Gastrocnemius medialis (tissue), 4 donors: Measurements from ENCODE around the gene ABCB10. TPM values are rescaled to one million over a fixed set of nuclear protein-coding genes. Genes with fewer than 3 reads are reported as not detected.

Experiments used
- ATAC-seq, 2 donors: fragments of 150-250 bp; one replicate each; pipeline ENCODE4 v1.9.1; 2016
- DNase-seq, 2 donors: peaks; one replicate each; pipeline ENCODE4 v3.0.0-alpha.2; 2019
- H3K27ac ChIP-seq, 4 donors: fragments of 200-600 bp; sonication (generic); 1 replicate in 1 of 4; 2 replicates in 3 of 4; pipeline ENCODE4 v1.5.1; 2016 to 2018; ENCODE audit warnings: mild to moderate bottlenecking in 2 of 4, moderate library complexity in 1 of 4
- H3K27me3 ChIP-seq, 3 donors: fragments of 200-600 bp; sonication (generic) in 2 of 3; 1 replicate in 1 of 3; 2 replicates in 2 of 3; pipeline versions ENCODE4 v1.5.1 to v1.6.0; 2016 to 2019; ENCODE audit warnings: mild to moderate bottlenecking in 1 of 3, moderate library complexity in 1 of 3
- H3K36me3 ChIP-seq, 2 donors: fragments of 200-600 bp; sonication (generic) in 1 of 2; one replicate each; pipeline ENCODE4 v1.5.1; 2017 to 2018
- H3K4me1 ChIP-seq, 2 donors: fragments of 200-600 bp; sonication (generic) in 1 of 2; one replicate each; pipeline ENCODE4 v1.5.1; 2016 to 2017; ENCODE audit warnings: mild to moderate bottlenecking in 2 of 2
- H3K4me3 ChIP-seq, 4 donors: fragments of 200-600 bp; sonication (generic) in 3 of 4; 1 replicate in 1 of 4; 2 replicates in 3 of 4; pipeline ENCODE4 v1.5.1; 2016 to 2019; ENCODE audit warnings: mild to moderate bottlenecking in 2 of 4
- H3K9me3 ChIP-seq, 3 donors: fragments of 200-600 bp; sonication (generic) in 2 of 3; 1 replicate in 1 of 3; 2 replicates in 2 of 3; pipeline ENCODE4 v1.5.1; 2016 to 2019
- POLR2A ChIP-seq, 2 donors: fragments of 450-650 bp; IDR thresholded peaks; one replicate each; pipeline ENCODE4 v1.6.1; 2017; ENCODE audit warnings: antibody characterized with exemption in 2 of 2, mild to moderate bottlenecking in 2 of 2, moderate library complexity in 2 of 2
- in situ Hi-C, 4 donors: fragments of 200-750 bp; cut with MboI; loops; one replicate each; pipeline versions ENCODE4 v1.15.0 to v1.8.0; 2017; ENCODE audit warnings: low sequenced_read_pairs in 4 of 4
- intact Hi-C: fragments of 100-400 bp; cut with DNase I; formaldehyde crosslinking; loops from one replicate; pipeline ENCODE4 v1.15.1; 2023; ENCODE audit warnings: low total_unique reads
- total RNA-seq, 4 donors: library from RNA; depleted of rRNA; stranded (reverse); fragments of >200 nt; gene quantifications; one replicate each; pipeline versions ENCODE4 v1.1.0 to v1.2.3, GENCODE V29; 2016
- TF ChIP-seq, protein P1 (sequence below), 5 experiments: fragments of 450-650 bp in 3 of 5; fragments of 200-600 bp in 2 of 5; sonication (generic) in 2 of 5; IDR thresholded peaks in 4 of 5; conservative IDR thresholded peaks in 1 of 5; 1 replicate in 4 of 5; 2 replicates in 1 of 5; pipeline ENCODE4 v1.5.1; 2016 to 2019; ENCODE audit warnings: antibody characterized with exemption in 5 of 5, mild to moderate bottlenecking in 3 of 5, moderate library complexity in 3 of 5

ABCB10 gene
- total RNA-seq, 4 donors from 2014 or later, result 14.5 to 29.9 (median 19.3) TPM

DNA sequence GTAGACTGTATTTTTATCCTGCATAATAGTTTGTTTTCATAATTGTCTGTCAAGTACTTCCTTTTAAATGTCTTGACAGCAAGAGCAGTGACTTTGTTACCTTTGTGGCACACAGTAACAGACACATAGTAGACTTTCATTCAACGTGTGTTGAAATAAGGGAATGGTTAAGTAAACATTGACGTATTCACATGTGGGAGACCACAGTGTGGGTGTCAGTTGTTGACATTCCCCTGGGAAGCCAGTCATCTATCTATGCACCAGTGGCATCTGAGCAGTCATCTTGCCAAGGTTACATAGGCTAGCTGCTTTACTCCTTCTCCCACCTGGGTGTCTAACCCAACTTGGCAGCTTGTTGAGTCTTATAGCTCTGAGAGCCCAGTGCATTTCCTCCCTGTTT, 48.9 kb downstream of the ABCB10 start:
- TF ChIP-seq, protein P1, sequence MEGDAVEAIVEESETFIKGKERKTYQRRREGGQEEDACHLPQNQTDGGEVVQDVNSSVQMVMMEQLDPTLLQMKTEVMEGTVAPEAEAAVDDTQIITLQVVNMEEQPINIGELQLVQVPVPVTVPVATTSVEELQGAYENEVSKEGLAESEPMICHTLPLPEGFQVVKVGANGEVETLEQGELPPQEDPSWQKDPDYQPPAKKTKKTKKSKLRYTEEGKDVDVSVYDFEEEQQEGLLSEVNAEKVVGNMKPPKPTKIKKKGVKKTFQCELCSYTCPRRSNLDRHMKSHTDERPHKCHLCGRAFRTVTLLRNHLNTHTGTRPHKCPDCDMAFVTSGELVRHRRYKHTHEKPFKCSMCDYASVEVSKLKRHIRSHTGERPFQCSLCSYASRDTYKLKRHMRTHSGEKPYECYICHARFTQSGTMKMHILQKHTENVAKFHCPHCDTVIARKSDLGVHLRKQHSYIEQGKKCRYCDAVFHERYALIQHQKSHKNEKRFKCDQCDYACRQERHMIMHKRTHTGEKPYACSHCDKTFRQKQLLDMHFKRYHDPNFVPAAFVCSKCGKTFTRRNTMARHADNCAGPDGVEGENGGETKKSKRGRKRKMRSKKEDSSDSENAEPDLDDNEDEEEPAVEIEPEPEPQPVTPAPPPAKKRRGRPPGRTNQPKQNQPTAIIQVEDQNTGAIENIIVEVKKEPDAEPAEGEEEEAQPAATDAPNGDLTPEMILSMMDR (IDR thresholded peaks at IDR 0.05 in 4 of 5, conservative IDR thresholded peaks at IDR 0.05 in 1 of 5), result no peak
- TF ChIP-seq POLR2A (IDR thresholded peaks at IDR 0.05), result no peak
- in situ Hi-C loops (loop anchor here in 1 of 4 donors (10.0 kb wide), 1 partner anchor 245 kb away; no protein-coding TSS in a partner anchor), intact Hi-C loops (no loop called here)

DNA sequence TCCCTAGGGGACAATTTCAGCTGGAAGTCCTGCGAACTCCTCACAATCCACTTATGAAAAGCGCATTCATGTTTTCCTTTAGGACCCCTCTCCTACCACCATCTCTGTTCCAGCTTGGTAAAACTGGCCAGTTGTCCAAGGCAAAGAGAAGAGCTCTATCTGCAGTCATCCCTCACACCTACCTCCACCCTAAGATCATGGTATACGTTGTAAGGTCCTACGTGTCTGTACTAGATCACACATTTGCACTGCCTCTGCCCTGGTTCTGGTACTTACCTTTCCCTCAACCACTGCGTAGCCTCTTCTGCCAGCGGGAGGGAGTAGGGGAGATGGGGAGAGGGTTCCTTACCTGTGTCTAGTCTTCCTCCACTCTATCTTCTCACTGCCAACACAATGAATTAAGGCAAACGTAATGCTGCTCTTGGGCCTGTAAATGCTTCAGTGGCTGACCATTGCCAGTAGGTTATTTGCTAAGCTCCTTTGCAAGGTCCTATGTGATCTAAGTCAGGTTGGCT, 49.6 kb downstream of the ABCB10 start:
- no peak for DNase-seq
- Histone ChIP-seq H3K27me3 (no peaks in the 10 kb centered on the region), H3K4me3 (peak overlapping the region; percentile 82 to 91 (median 89)), H3K27ac (peak overlapping the region; percentile 88 to 96 (median 94)), H3K36me3 (no peaks in the 10 kb centered on the region), H3K9me3 (no peaks in the 10 kb centered on the region), H3K4me1 (peaks cover 18 to 21% of the 10 kb centered on the region in 2 donors)
- peak in 1 of 2 donors; percentile 11 for ATAC-seq
- in situ Hi-C loops, result loop anchor here in 1 of 4 donors (10.0 kb wide), 1 partner anchor 244 kb away; no protein-coding TSS in a partner anchor
- TF ChIP-seq, protein P1 (IDR thresholded peaks at IDR 0.05 in 4 of 5, conservative IDR thresholded peaks at IDR 0.05 in 1 of 5), result no peak
- TF ChIP-seq POLR2A (IDR thresholded peaks at IDR 0.05), result no peak
- intact Hi-C loops, result loop anchor here (1.0 kb wide), 2 partner anchors 49 to 238 kb away; partner anchors contain the start of genes ABCB10 and RAB4A

More for the DNA sequence above, 48.9 kb downstream of the ABCB10 start:
- no peak overlapping the region for H3K27ac ChIP-seq
- no peaks in the 10 kb centered on the region for H3K36me3 ChIP-seq
- ATAC-seq (no peak), DNase-seq (no peak)
- H3K4me1 ChIP-seq, result peaks cover 18 to 21% of the 10 kb centered on the region in 2 donors
- no peaks in the 10 kb centered on the region for H3K9me3 ChIP-seq
- no peaks in the 10 kb centered on the region for H3K27me3 ChIP-seq
- H3K4me3 ChIP-seq, result no peak overlapping the region

DNA sequence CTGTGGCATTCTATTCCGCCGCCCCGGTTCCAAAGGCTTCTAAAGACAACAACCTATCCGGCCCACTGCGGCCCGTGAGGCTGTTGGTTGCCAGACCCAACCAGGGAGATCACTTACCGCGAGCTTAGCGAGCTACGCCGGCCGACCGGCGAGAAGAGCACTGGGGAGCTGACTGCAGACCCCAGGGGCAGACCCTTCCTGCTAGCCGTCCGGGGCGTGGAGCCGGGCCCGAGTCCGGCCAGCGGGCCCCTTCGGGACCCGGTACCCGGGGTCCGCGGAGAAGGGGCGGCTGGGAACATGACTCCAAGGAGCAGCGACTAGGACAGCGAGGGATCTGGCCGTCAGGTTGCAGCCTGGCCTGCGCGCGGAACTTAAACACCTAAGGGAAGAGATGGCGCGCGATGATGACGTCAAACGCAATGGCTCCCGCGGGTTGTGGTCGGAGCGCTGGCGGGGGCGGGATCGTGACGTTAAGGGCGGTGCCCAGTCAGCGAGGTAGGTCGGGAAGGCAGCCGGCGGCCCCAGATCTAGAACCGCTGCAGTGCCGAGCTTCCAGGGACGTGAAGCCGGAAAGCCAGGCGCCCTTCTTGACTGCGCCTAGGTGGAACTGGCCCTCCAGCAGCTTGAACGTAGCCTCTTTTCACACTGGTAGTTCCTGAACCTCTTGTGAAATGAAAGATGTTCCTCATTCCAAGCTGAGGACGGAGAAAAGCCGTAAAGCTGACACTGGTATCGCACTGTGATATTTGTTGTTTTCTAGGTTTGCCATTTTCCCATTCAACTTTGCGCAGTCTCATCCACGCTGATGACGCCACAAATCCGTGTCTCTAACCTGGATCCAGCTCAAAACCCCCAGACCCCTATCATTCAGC, 50.3 kb downstream of the ABCB10 start, which contains the start of gene NUP133:
Gene NUP133, minus strand, starts transcription at position 391 of the 872 bp plus-strand sequence. Its CDS starts 92 bp downstream, at position 299.
- in situ Hi-C loops (loop anchor here in 1 of 4 donors (10.0 kb wide), 1 partner anchor 243 kb away; no protein-coding TSS in a partner anchor), intact Hi-C loops (loop anchor here (1.0 kb wide), 2 partner anchors 50 to 237 kb away; partner anchors contain the start of genes ABCB10 and RAB4A)
- peaks cover 18 to 21% of the 10 kb centered on the region in 2 donors for H3K4me1 ChIP-seq
- H3K36me3 ChIP-seq, result no peaks in the 10 kb centered on the region
- H3K4me3 ChIP-seq, result peak within 1 kb of the TSS; percentile 82 to 91 (median 89)
- H3K27ac ChIP-seq, result peak within 1 kb of the TSS; percentile 88 to 96 (median 94)
- TF ChIP-seq, protein P1 (IDR thresholded peaks at IDR 0.05 in 4 of 5, conservative IDR thresholded peaks at IDR 0.05 in 1 of 5), result no peak
- peak; percentile 74 to 85 for TF ChIP-seq POLR2A (IDR thresholded peaks at IDR 0.05)
- H3K27me3 ChIP-seq, result no peaks in the 10 kb centered on the region
- DNase-seq (peak; percentile 98), ATAC-seq (peak; percentile 96)
- H3K9me3 ChIP-seq, result no peaks in the 10 kb centered on the region

DNA sequence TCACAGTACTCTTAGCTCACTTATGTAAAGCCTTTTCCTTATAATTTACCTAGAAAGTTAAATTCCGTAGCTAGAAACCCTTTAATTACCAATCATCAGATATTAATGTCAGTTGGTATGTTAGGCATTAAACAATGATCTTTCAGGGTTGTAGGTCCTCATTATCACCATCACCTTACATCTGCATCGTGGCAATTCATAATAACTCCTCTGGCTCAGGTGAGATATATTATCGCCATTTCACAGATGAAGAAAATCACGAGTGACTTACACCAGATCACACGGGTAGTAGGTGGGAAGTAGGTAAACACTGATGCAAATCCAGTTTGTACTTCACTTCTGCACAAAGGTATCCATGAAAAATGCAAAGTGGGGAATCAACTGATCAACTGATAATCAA, 51.0 kb downstream of the ABCB10 start:
- Histone ChIP-seq H3K27ac (peak overlapping the region; percentile 88 to 96 (median 94)), H3K36me3 (no peaks in the 10 kb centered on the region), H3K4me3 (peak overlapping the region; percentile 82 to 91 (median 89)), H3K27me3 (no peaks in the 10 kb centered on the region), H3K9me3 (no peaks in the 10 kb centered on the region), H3K4me1 (peaks cover 18 to 21% of the 10 kb centered on the region in 2 donors)
- in situ Hi-C loops, result loop anchor here in 1 of 4 donors (10.0 kb wide), 1 partner anchor 243 kb away; no protein-coding TSS in a partner anchor
- TF ChIP-seq, protein P1 (IDR thresholded peaks at IDR 0.05 in 4 of 5, conservative IDR thresholded peaks at IDR 0.05 in 1 of 5), result no peak
- no peak for TF ChIP-seq POLR2A (IDR thresholded peaks at IDR 0.05)
- peak in 1 of 2 donors; percentile 6 for ATAC-seq
- DNase-seq, result no peak
- intact Hi-C loops, result no loop called here
